ENCODE results near the gene TUBB4B. TPM values are rescaled to one million over a fixed set of nuclear protein-coding genes. Genes with fewer than 3 reads are reported as not detected.

The TUBB4B gene
- total RNA-seq, 1 donor from 2014 or later = 208 TPM

GRCh38 chr9:137232510-137232909, 8.6 kb upstream of the TUBB4B start:
- peaks cover 12% of the 10 kb centered on the region for H3K4me1 ChIP-seq
- no peak overlapping the region for H3K4me3 ChIP-seq
- H3K27ac ChIP-seq = no peak overlapping the region
- H3K27me3 ChIP-seq (ENCODE audit: low read depth) = peaks cover 60% of the 10 kb centered on the region
- DNase-seq = no peak
- no peaks in the 10 kb centered on the region for H3K36me3 ChIP-seq
- no peak for TF ChIP-seq CTCF (IDR thresholded peaks at IDR 0.05)
- no peak for ATAC-seq
- intact Hi-C loops (cut with DNase I) = no loop called here
- H3K9me3 ChIP-seq = no peaks in the 10 kb centered on the region

- no peaks in the 10 kb centered on the region for H3K9me3 ChIP-seq
- peaks cover 60% of the 10 kb centered on the region for H3K27me3 ChIP-seq (ENCODE audit: low read depth)
- no peaks in the 10 kb centered on the region for H3K36me3 ChIP-seq
- H3K27ac ChIP-seq = no peak overlapping the region
- TF ChIP-seq CTCF (IDR thresholded peaks at IDR 0.05) = no peak
- DNase-seq (no peak), ATAC-seq (no peak)
- peaks cover 18% of the 10 kb centered on the region for H3K4me1 ChIP-seq
- intact Hi-C loops (cut with DNase I) = no loop called here
- H3K4me3 ChIP-seq = no peak overlapping the region
These were observed 7.7 kb upstream of the TUBB4B start for GRCh38 chr9:137233143-137233980.

- Histone ChIP-seq H3K4me3 (no peak overlapping the region), H3K4me1 (peaks cover 27% of the 10 kb centered on the region), H3K9me3 (no peaks in the 10 kb centered on the region), H3K27me3 (ENCODE audit: low read depth) (peaks cover 53% of the 10 kb centered on the region), H3K36me3 (no peaks in the 10 kb centered on the region), H3K27ac (no peak overlapping the region)
- intact Hi-C loops (cut with DNase I) = no loop called here
- ATAC-seq (no peak), DNase-seq (no peak)
- TF ChIP-seq CTCF (IDR thresholded peaks at IDR 0.05) = no peak
These were observed 6.9 kb upstream of the TUBB4B start for GRCh38 chr9:137234055-137234697.

- Histone ChIP-seq H3K4me1 (peaks cover 34% of the 10 kb centered on the region), H3K27me3 (ENCODE audit: low read depth) (peaks cover 46% of the 10 kb centered on the region), H3K4me3 (no peak overlapping the region), H3K27ac (no peak overlapping the region), H3K36me3 (no peaks in the 10 kb centered on the region), H3K9me3 (no peaks in the 10 kb centered on the region)
- no peak for TF ChIP-seq CTCF (IDR thresholded peaks at IDR 0.05)
- ATAC-seq (no peak), DNase-seq (no peak)
- intact Hi-C loops (cut with DNase I) = no loop called here
These were observed 6.2 kb upstream of the TUBB4B start for GRCh38 chr9:137234758-137235423.

- H3K4me1 ChIP-seq = peaks cover 37% of the 10 kb centered on the region
- H3K27me3 ChIP-seq (ENCODE audit: low read depth) = peaks cover 39% of the 10 kb centered on the region
- H3K9me3 ChIP-seq = no peaks in the 10 kb centered on the region
- intact Hi-C loops (cut with DNase I) = no loop called here
- peak overlapping the region; percentile 8 for H3K4me3 ChIP-seq
- no peak for ATAC-seq
- DNase-seq = no peak
- H3K27ac ChIP-seq = no peak overlapping the region
- TF ChIP-seq CTCF (IDR thresholded peaks at IDR 0.05) = no peak
- H3K36me3 ChIP-seq = no peaks in the 10 kb centered on the region
These were observed 5.5 kb upstream of the TUBB4B start for GRCh38 chr9:137235424-137236237.
